ENCODE measurements around the gene AGRP. TPM values are rescaled to one million over a fixed set of nuclear protein-coding genes. Genes with fewer than 3 reads are reported as not detected.
"Not testable (repeated sequence)": the region's sequence is repeated elsewhere in the genome, so short reads cannot be mapped to it uniquely, and the experiment has no call there.

AGRP gene
- total RNA-seq, 1 donor from 2014 or later = not detected

GRCh38 chr16:67509016-67509415 is 25.7 kb upstream of the AGRP start:
- ATAC-seq (no peak), DNase-seq (peak; percentile 9)
- intact Hi-C loops (cut with micrococcal nuclease) = no loop called here

GRCh38 chr16:67506468-67506867 is 23.1 kb upstream of the AGRP start:
- ATAC-seq (no peak), DNase-seq (no peak)
- intact Hi-C loops (cut with micrococcal nuclease) = no loop called here

- ATAC-seq (peak; percentile 88), DNase-seq (peak; percentile 65)
- intact Hi-C loops (cut with micrococcal nuclease) = no loop called here
Measured at GRCh38 chr16:67504031-67505021, 21.0 kb upstream of the AGRP start.

GRCh38 chr16:67499106-67499505 is 15.8 kb upstream of the AGRP start:
- intact Hi-C loops (cut with micrococcal nuclease) = no loop called here
- ATAC-seq (peak; percentile 87), DNase-seq (peak; percentile 55)

- DNase-seq (no peak), ATAC-seq (no peak)
- intact Hi-C loops (cut with micrococcal nuclease) = no loop called here
Measured at GRCh38 chr16:67490335-67491096, 7.2 kb upstream of the AGRP start.

- intact Hi-C loops (cut with micrococcal nuclease) = no loop called here
- peak; percentile 60 for ATAC-seq
- DNase-seq = no peak
Measured at GRCh38 chr16:67489401-67490083, 6.2 kb upstream of the AGRP start.

GRCh38 chr16:67487561-67487960 is 4.2 kb upstream of the AGRP start:
- DNase-seq; intact Hi-C loops (cut with micrococcal nuclease); ATAC-seq: not testable (repeated sequence)

GRCh38 chr16:67486805-67487204 is 3.5 kb upstream of the AGRP start:
- ATAC-seq (no peak), DNase-seq (peak; percentile 20)
- intact Hi-C loops (cut with micrococcal nuclease) = no loop called here

- intact Hi-C loops (cut with micrococcal nuclease) = no loop called here
- ATAC-seq = no peak
- peak; percentile 28 for DNase-seq
Measured at GRCh38 chr16:67483731-67484525, 581 bp upstream of the AGRP start.

GRCh38 chr16:67482233-67482924 is 968 bp downstream of the AGRP start:
- ATAC-seq (no peak), DNase-seq (peak; percentile 31)
- intact Hi-C loops (cut with micrococcal nuclease) = no loop called here

GRCh38 chr16:67481561-67482232 is 1.6 kb downstream of the AGRP start:
- ATAC-seq = peak; percentile 31
- intact Hi-C loops (cut with micrococcal nuclease) = no loop called here
- peak; percentile 74 for DNase-seq

GRCh38 chr16:67480833-67481560 is 2.4 kb downstream of the AGRP start, which contains the start of gene ATP6V0D1:
ATP6V0D1 (minus strand) TSS chr16:67481157; CDS start chr16:67481086, 71 bp downstream.
- ATAC-seq (peak; percentile 95), DNase-seq (peak; percentile 99)
- intact Hi-C loops (cut with micrococcal nuclease) = no loop called here

GRCh38 chr16:67477960-67478554 is 5.3 kb downstream of the AGRP start:
- ATAC-seq (no peak), DNase-seq (no peak)

GRCh38 chr16:67474551-67475455 is 8.5 kb downstream of the AGRP start:
- intact Hi-C loops (cut with micrococcal nuclease) = no loop called here
- DNase-seq = peak; percentile 38
- ATAC-seq = no peak

More at GRCh38 chr16:67477960-67478554, 5.3 kb downstream of the AGRP start:
- intact Hi-C loops (cut with micrococcal nuclease) = no loop called here

GRCh38 chr16:67471758-67472384 is 11.5 kb downstream of the AGRP start:
- ATAC-seq (no peak), DNase-seq (peak; percentile 17)
- intact Hi-C loops (cut with micrococcal nuclease) = no loop called here

All from left ventricle myocardium superior (tissue), 1 donor.